CD8-positive, alpha-beta memory T cell (primary cell): ENCODE results near the gene TSPAN3. TPM values are rescaled to one million over a fixed set of nuclear protein-coding genes. Genes with fewer than 3 reads are reported as not detected.
A peak's percentile ranks its signal among the peaks of the same experiment; 100 is the strongest.

Source experiments
- CTCF ChIA-PET: fragments of 350-600 bp; sonication (Branson Sonifier 250); formaldehyde crosslinking; loops from one replicate; lab custom pipeline; 2021; ENCODE audit warnings: antibody characterized with exemption; lab: Charles Lee
- POLR2A ChIA-PET: fragments of 350-600 bp; sonication (Branson Sonifier 250); formaldehyde crosslinking; loops from one replicate; lab custom pipeline; 2021; ENCODE audit warnings: antibody characterized with exemption; lab: Charles Lee
- DNase-seq, 5 donors: peaks; one replicate each; pipeline versions ENCODE4 v3.0.0 to v3.0.0-alpha.2; 2020 to 2022; ENCODE audit warnings: mixed read lengths in 1 of 5
- H3K27ac ChIP-seq: one replicate; pipeline ENCODE4 v1.7.0; 2013; ENCODE audit warnings: low read depth, mild to moderate bottlenecking, low read length, moderate library complexity
- H3K27me3 ChIP-seq: 2 replicates; pipeline ENCODE4 v1.7.0; 2013; ENCODE audit warnings: low read length, mild to moderate bottlenecking; ENCODE audit not compliant: insufficient read depth, poor library complexity, severe bottlenecking
- H3K36me3 ChIP-seq: 2 replicates; pipeline ENCODE4 v1.7.0; 2013; ENCODE audit warnings: mild to moderate bottlenecking, low read length, moderate library complexity; ENCODE audit not compliant: insufficient read depth
- H3K4me1 ChIP-seq: 2 replicates; pipeline ENCODE4 v1.7.0; 2013; ENCODE audit warnings: mild to moderate bottlenecking, low read length, moderate library complexity; ENCODE audit not compliant: insufficient read depth
- H3K4me3 ChIP-seq: 2 replicates; pipeline ENCODE4 v1.7.0; 2013; ENCODE audit warnings: mild to moderate bottlenecking, low read length
- H3K9me3 ChIP-seq: 2 replicates; pipeline ENCODE4 v1.7.0; 2013; ENCODE audit warnings: mild to moderate bottlenecking, low read length
- H3K27ac Mint-ChIP-seq, 8 donors: one replicate each; pipeline ENCODE4 v1.8.0; 2020 to 2021; ENCODE audit warnings: mixed read lengths in 8 of 8, mild to moderate bottlenecking in 6 of 8, inconsistent platforms in 3 of 8, moderate library complexity in 3 of 8
- H3K27me3 Mint-ChIP-seq, 2 donors: one replicate each; pipeline ENCODE4 v1.8.0; 2020 to 2021; ENCODE audit warnings: mixed read lengths in 2 of 2, mild to moderate bottlenecking in 1 of 2, moderate library complexity in 1 of 2
- H3K36me3 Mint-ChIP-seq, 3 donors: one replicate each; pipeline ENCODE4 v1.8.0; 2020 to 2021; ENCODE audit warnings: mixed read lengths in 3 of 3, inconsistent platforms in 1 of 3, mild to moderate bottlenecking in 1 of 3
- H3K4me1 Mint-ChIP-seq, 3 donors: one replicate each; pipeline ENCODE4 v1.8.0; 2020 to 2021; ENCODE audit warnings: mixed read lengths in 3 of 3, inconsistent platforms in 1 of 3, mild to moderate bottlenecking in 1 of 3
- H3K4me3 Mint-ChIP-seq, 7 donors: one replicate each; pipeline ENCODE4 v1.8.0; 2020 to 2021; ENCODE audit warnings: mixed read lengths in 7 of 7, mild to moderate bottlenecking in 6 of 7, moderate library complexity in 4 of 7, inconsistent platforms in 2 of 7
- H3K9me3 Mint-ChIP-seq, 5 donors: one replicate each; pipeline ENCODE4 v1.8.0; 2020 to 2022; ENCODE audit warnings: mixed read lengths in 5 of 5, mild to moderate bottlenecking in 3 of 5, moderate library complexity in 2 of 5, inconsistent platforms in 1 of 5
- polyA plus RNA-seq: library from polyadenylated mRNA; unstranded; fragments of 300-500 nt; fragmentation: Illumina TruSeq; gene quantifications from one replicate; pipeline ENCODE4 v1.2.3, GENCODE V29; 2021
- total RNA-seq, 2 experiments: library from RNA; stranded (reverse); gene quantifications; one replicate each; pipeline ENCODE4 v1.2.3, GENCODE V29; 2021

The TSPAN3 gene
- total and polyA plus RNA-seq, 3 experiments from 2014 or later: 45.2 to 60.5 (median 59.3) TPM

GRCh38 chr15:77096541-77096940, 25.6 kb upstream of the TSPAN3 start:
- Histone ChIP-seq H3K4me1 (no peaks in the 10 kb centered on the region), H3K27ac (no peak overlapping the region), H3K9me3 (no peaks in the 10 kb centered on the region), H3K36me3 (no peaks in the 10 kb centered on the region), H3K27me3 (no peaks in the 10 kb centered on the region), H3K4me3 (no peak overlapping the region)
- no peak overlapping the region for H3K4me3 Mint-ChIP-seq
- no peaks in the 10 kb centered on the region for H3K36me3 Mint-ChIP-seq
- H3K9me3 Mint-ChIP-seq: no peaks in the 10 kb centered on the region
- ChIA-PET POLR2A (no interaction called here), CTCF (interaction anchor here (1.3 kb wide), 1 partner anchor 446 kb away, joined by 3 read pairs; no protein-coding TSS in a partner anchor)
- H3K4me1 Mint-ChIP-seq: no peaks in the 10 kb centered on the region
- DNase-seq: no peak
- H3K27ac Mint-ChIP-seq: no peak overlapping the region
- peaks cover 0 to 12% of the 10 kb centered on the region in 2 donors for H3K27me3 Mint-ChIP-seq

GRCh38 chr15:77096138-77096537, 25.2 kb upstream of the TSPAN3 start:
- H3K27me3 ChIP-seq: no peaks in the 10 kb centered on the region
- H3K9me3 Mint-ChIP-seq: no peaks in the 10 kb centered on the region
- H3K4me3 Mint-ChIP-seq: no peak overlapping the region
- H3K27me3 Mint-ChIP-seq: peaks cover 0 to 15% of the 10 kb centered on the region in 2 donors
- ChIA-PET CTCF (no interaction called here), POLR2A (no interaction called here)
- no peaks in the 10 kb centered on the region for H3K36me3 ChIP-seq
- H3K9me3 ChIP-seq: no peaks in the 10 kb centered on the region
- H3K36me3 Mint-ChIP-seq: no peaks in the 10 kb centered on the region
- no peak overlapping the region for H3K27ac ChIP-seq
- no peak for DNase-seq
- no peak overlapping the region for H3K4me3 ChIP-seq
- no peaks in the 10 kb centered on the region for H3K4me1 Mint-ChIP-seq
- no peaks in the 10 kb centered on the region for H3K4me1 ChIP-seq
- H3K27ac Mint-ChIP-seq: no peak overlapping the region

- H3K27me3 ChIP-seq: no peaks in the 10 kb centered on the region
- H3K9me3 ChIP-seq: no peaks in the 10 kb centered on the region
- H3K36me3 ChIP-seq: no peaks in the 10 kb centered on the region
- POLR2A ChIA-PET: no interaction called here
- Mint-ChIP-seq H3K36me3 (no peaks in the 10 kb centered on the region), H3K27ac (no peak overlapping the region), H3K4me3 (no peak overlapping the region), H3K4me1 (no peaks in the 10 kb centered on the region), H3K9me3 (no peaks in the 10 kb centered on the region), H3K27me3 (peaks cover 0 to 12% of the 10 kb centered on the region in 2 donors)
- CTCF ChIA-PET: interaction anchor here (1.5 kb wide), 1 partner anchor 71 kb away, joined by 3 read pairs; no protein-coding TSS in a partner anchor
- no peak overlapping the region for H3K27ac ChIP-seq
- H3K4me1 ChIP-seq: no peaks in the 10 kb centered on the region
- H3K4me3 ChIP-seq: no peak overlapping the region
- no peak for DNase-seq
These were observed 23.6 kb upstream of the TSPAN3 start for GRCh38 chr15:77094397-77095030.

GRCh38 chr15:77093436-77093835, 22.5 kb upstream of the TSPAN3 start:
- POLR2A ChIA-PET: no interaction called here
- Mint-ChIP-seq H3K27ac (peak overlapping the region in 1 of 8 donors; percentile 32), H3K4me3 (no peak overlapping the region), H3K9me3 (no peaks in the 10 kb centered on the region), H3K36me3 (no peaks in the 10 kb centered on the region), H3K4me1 (no peaks in the 10 kb centered on the region), H3K27me3 (peaks cover 0 to 12% of the 10 kb centered on the region in 2 donors)
- CTCF ChIA-PET: interaction anchor here (0.6 to 1.5 kb wide), 3 partner anchors 70 to 404 kb away, joined by 3 to 4 read pairs (median 4); no protein-coding TSS in a partner anchor
- no peak overlapping the region for H3K4me3 ChIP-seq
- H3K9me3 ChIP-seq: no peaks in the 10 kb centered on the region
- H3K4me1 ChIP-seq: no peaks in the 10 kb centered on the region
- no peaks in the 10 kb centered on the region for H3K27me3 ChIP-seq
- no peaks in the 10 kb centered on the region for H3K36me3 ChIP-seq
- no peak overlapping the region for H3K27ac ChIP-seq
- no peak for DNase-seq

- no peaks in the 10 kb centered on the region for H3K27me3 ChIP-seq
- H3K36me3 ChIP-seq: no peaks in the 10 kb centered on the region
- DNase-seq: no peak
- no peak overlapping the region for H3K27ac ChIP-seq
- Mint-ChIP-seq H3K27me3 (peaks cover 0 to 10% of the 10 kb centered on the region in 2 donors), H3K4me3 (no peak overlapping the region), H3K36me3 (no peaks in the 10 kb centered on the region), H3K27ac (no peak overlapping the region), H3K9me3 (no peaks in the 10 kb centered on the region), H3K4me1 (no peaks in the 10 kb centered on the region)
- no peaks in the 10 kb centered on the region for H3K4me1 ChIP-seq
- ChIA-PET POLR2A (no interaction called here), CTCF (no interaction called here)
- no peaks in the 10 kb centered on the region for H3K9me3 ChIP-seq
- H3K4me3 ChIP-seq: no peak overlapping the region
These were observed 20.2 kb upstream of the TSPAN3 start for GRCh38 chr15:77091097-77091496.

- ChIA-PET POLR2A (no interaction called here), CTCF (interaction anchor here (0.9 kb wide), 1 partner anchor 14 kb away, joined by 3 read pairs; no protein-coding TSS in a partner anchor)
- H3K4me3 Mint-ChIP-seq: no peak overlapping the region
- H3K27me3 Mint-ChIP-seq: peaks cover 0 to 4% of the 10 kb centered on the region in 2 donors
- no peaks in the 10 kb centered on the region for H3K9me3 Mint-ChIP-seq
- no peak for DNase-seq
- H3K4me3 ChIP-seq: no peak overlapping the region
- H3K27me3 ChIP-seq: no peaks in the 10 kb centered on the region
- H3K4me1 Mint-ChIP-seq: peaks cover 16 to 20% (median 17%) of the 10 kb centered on the region in 3 donors
- H3K36me3 Mint-ChIP-seq: no peaks in the 10 kb centered on the region
- H3K27ac ChIP-seq: no peak overlapping the region
- no peaks in the 10 kb centered on the region for H3K9me3 ChIP-seq
- no peaks in the 10 kb centered on the region for H3K36me3 ChIP-seq
- no peak overlapping the region for H3K27ac Mint-ChIP-seq
- peaks cover 7% of the 10 kb centered on the region for H3K4me1 ChIP-seq
These were observed 16.3 kb upstream of the TSPAN3 start for GRCh38 chr15:77087213-77087612.

GRCh38 chr15:77085297-77085696, 14.4 kb upstream of the TSPAN3 start:
- no peak for DNase-seq
- no peak overlapping the region for H3K4me3 ChIP-seq
- H3K4me3 Mint-ChIP-seq: peak overlapping the region in 1 of 7 donors; percentile 35

GRCh38 chr15:77084436-77084835, 13.5 kb upstream of the TSPAN3 start:
- peaks cover 7% of the 10 kb centered on the region for H3K4me1 ChIP-seq
- no peak for DNase-seq
- H3K27me3 ChIP-seq: no peaks in the 10 kb centered on the region
- H3K9me3 ChIP-seq: no peaks in the 10 kb centered on the region
- no peaks in the 10 kb centered on the region for H3K36me3 ChIP-seq
- H3K27ac ChIP-seq: no peak overlapping the region
- Mint-ChIP-seq H3K27ac (peak overlapping the region in 1 of 8 donors; percentile 5), H3K27me3 (no peaks in the 10 kb centered on the region), H3K36me3 (no peaks in the 10 kb centered on the region), H3K9me3 (no peaks in the 10 kb centered on the region), H3K4me1 (peaks cover 16 to 20% (median 17%) of the 10 kb centered on the region in 3 donors), H3K4me3 (no peak overlapping the region)
- no peak overlapping the region for H3K4me3 ChIP-seq
- CTCF ChIA-PET: no interaction called here
- POLR2A ChIA-PET: no interaction called here

More at GRCh38 chr15:77085297-77085696, 14.4 kb upstream of the TSPAN3 start:
- no peaks in the 10 kb centered on the region for H3K9me3 ChIP-seq
- peaks cover 7% of the 10 kb centered on the region for H3K4me1 ChIP-seq
- H3K27ac Mint-ChIP-seq: peak overlapping the region in 3 of 8 donors; percentile 47 to 66 (median 62)
- H3K27ac ChIP-seq: no peak overlapping the region
- H3K36me3 Mint-ChIP-seq: no peaks in the 10 kb centered on the region
- H3K27me3 Mint-ChIP-seq: no peaks in the 10 kb centered on the region
- H3K9me3 Mint-ChIP-seq: no peaks in the 10 kb centered on the region
- H3K4me1 Mint-ChIP-seq: peaks cover 16 to 20% (median 17%) of the 10 kb centered on the region in 3 donors
- H3K27me3 ChIP-seq: no peaks in the 10 kb centered on the region
- POLR2A ChIA-PET: no interaction called here
- CTCF ChIA-PET: no interaction called here
- H3K36me3 ChIP-seq: no peaks in the 10 kb centered on the region
